ENCODE data around the gene FAM3B.

DNA sequence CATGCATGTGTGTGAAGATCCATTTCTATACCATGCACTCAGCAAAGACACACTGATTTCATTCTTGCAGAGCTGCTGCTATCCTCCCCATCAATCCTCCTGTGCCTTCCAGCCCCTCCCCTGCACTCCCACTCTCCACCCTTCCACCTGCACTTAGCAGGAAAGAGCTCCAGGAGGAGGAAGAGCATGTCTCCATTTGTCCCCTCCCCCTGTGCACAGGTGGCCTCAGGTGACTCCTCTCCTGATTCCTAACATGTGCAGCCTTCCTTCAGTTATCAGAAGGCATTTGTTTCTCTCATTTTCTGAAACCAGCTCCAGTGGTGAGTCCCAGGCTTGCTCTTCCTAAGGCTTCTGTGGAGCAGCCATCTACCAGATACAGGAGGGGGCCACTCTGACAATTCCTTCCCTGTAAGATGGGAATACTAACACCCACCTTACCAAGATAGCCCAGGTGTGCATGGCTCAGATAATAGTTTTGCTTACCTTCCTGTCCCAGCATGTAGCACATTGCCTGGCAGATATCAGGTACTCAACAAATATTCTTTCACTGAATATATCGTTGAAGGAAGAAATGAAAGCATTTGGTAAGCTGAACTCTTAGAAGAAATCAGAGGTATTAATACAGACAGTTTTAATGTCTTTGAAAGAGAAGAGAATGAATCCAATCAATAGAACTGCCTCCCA lies 21.9 kb upstream of the FAM3B start:
- TF ChIP-seq EZH2 (IDR thresholded peaks at IDR 0.05; ENCODE audit: insufficient read depth, poor library complexity, severe bottlenecking): no peak
- TF ChIP-seq EZH2phosphoT487 (IDR thresholded peaks at IDR 0.05; ENCODE audit: insufficient read depth, low read depth): no peak

Data from GM23248 (cell line).